Measurements from ENCODE around the gene COL7A1.

COL7A1 gene

GRCh38 chr3:48587686-48588085, 7.4 kb downstream of the COL7A1 start:
- DNase-seq: no peak

- DNase-seq: no peak
Observed at GRCh38 chr3:48585411-48585810, 9.7 kb downstream of the COL7A1 start.

GRCh38 chr3:48584836-48585235, 10.3 kb downstream of the COL7A1 start:
- no peak for DNase-seq

DNA sequence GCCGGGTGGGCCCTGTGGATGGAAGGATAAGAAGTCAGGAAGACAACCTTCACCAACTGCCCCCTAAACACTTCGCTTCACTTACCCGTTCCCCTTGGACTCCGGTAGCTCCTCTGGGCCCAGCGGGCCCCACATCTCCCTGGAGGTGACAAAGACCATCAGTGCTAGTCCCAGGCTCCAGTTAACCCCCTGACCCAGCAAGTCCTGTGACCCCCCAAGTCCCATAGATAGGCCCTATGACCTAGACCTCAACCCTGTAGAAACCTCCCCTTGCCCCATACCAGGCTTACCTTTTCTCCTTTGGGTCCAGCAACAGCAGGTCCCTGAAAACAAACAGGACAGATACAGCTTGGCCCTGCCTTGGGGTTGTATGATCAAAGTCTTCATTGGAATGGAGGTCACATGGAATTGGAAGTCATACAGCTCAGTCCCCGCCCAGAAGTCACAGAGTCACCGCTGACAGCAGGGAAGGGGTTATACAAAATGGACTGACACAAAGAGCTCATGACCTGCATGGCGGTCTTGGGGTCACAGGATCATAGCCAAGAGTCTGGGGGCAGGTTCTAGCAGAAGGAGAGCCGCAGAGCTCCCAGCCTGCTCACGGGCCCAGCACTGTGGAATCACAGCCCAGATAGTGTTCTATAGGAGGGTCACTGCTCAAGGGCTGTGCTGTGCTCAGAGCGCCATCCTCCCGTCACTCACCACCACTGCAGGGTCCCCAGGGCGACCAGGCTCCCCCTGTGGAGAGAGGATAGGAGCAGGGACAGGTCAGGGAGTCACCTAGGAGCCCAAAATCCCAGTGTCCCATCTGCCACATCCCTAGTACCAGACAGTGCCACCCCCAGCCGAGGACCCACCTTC, 13.3 kb downstream of the COL7A1 start:
- DNase-seq: no peak

DNA sequence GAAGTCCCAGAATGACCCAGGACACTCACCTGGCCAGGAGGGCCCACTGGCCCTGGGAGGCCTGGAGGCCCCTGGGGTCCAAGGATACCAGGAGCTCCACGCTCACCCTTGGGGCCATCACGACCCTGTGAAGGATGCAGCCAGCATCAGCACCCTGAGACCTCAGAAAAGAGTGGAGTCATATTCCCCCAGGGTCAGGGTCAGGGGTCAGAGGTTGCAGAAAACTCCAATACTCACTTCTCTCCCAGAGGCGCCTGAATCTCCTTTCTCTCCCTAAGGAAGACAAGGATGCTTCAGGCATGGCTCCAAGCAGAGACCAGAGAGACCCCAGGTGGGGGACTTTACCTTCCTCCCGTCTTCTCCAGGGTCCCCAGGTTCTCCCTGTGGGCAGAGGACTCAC, 18.5 kb downstream of the COL7A1 start:
- no peak for DNase-seq

- DNase-seq: no peak
Observed at GRCh38 chr3:48575366-48575765, 19.8 kb downstream of the COL7A1 start.

GRCh38 chr3:48573973-48574585, 21.1 kb downstream of the COL7A1 start:
- DNase-seq: no peak

GRCh38 chr3:48572517-48572916, 22.6 kb downstream of the COL7A1 start:
- DNase-seq: no peak

DNA sequence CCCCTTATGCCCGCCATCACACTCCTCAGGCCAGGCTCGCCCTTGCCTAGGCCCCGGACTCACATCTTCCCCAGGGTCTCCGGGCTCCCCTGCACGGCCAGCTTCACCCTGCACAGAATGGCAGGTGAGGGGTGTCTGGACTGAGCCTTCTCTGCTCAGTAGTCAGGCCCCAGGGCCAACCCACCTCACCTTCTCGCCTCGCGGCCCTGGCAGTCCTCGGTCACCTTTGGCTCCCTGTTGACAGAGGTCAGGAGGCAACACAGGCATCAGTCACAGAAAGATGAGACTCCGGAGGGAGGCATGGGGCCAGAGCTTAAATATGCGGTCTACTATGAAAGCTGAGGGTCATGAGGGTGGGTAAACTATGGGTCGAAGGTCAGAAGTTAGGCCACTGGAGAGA, 23.2 kb downstream of the COL7A1 start:
- no peak for DNase-seq

DNA sequence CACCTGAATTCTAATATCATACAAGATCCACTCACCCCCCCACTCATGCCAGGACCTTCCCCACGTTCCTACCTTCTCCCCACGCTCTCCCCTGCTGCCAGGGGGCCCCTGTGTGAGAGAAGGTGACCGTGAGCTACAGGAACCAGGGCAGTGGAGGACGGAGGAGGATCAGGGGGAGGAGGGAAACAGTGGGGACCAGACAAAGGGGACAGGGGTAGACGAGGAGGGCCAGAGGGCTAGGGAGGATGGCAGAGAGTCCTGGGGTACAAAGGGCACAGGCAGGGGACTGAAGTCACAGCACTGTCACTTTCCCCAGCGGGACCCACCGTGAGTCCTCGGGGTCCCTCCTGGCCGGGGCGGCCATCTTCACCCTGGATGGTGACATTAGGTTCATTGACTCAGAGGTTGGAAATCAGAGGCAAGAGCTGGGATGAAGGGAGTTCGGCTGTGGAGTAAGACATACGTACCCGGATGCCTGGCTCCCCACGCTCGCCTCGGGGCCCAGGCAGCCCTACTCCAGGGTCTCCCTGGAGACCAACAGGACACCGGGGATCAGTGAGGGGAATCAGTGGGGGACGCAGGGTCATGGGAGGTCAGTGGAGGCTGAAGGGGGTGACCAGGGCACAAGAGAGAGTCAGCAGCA, 25.2 kb downstream of the COL7A1 start:
- DNase-seq: no peak

DNA sequence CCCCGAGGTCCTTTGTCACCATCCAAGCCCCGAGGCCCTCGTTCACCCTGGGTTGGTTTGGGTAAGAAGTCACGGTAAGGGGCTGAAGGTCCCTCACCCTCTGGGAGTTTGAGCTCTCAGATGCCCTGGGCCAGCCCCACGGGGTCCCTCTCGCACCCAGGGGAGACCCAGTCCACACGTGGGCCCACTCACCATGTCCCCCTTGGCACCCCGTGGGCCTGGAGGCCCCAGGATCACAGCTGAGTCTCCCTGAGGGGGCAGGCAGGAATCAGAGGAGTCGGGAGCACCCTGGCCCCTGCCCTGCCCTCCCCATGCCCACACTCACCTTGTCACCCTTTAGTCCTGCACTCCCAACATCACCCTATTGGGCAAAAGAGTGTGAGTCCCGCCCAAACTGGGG, 25.7 kb downstream of the COL7A1 start:
- no peak for DNase-seq

GRCh38 chr3:48568476-48568875, 26.7 kb downstream of the COL7A1 start:
- DNase-seq: no peak

DNA sequence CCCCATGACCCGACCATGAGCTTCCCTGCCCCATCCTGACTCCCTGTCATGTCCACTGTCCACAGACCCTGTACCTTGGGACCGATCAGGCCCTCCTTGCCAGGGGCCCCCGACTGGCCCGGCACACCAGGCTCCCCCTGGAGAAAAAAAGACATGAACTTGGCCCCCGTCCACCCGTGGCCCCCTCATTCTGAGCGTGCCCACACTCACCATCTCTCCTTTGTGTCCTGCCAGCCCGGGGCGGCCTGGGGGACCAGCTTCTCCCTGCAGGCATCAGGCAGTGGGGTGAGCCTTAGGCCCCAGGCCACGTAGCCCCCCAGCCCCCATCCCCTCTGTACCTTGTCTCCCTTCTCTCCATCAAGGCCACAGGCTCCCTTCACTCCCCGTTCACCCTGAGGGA, 27.6 kb downstream of the COL7A1 start:
- no peak for DNase-seq

GRCh38 chr3:48567090-48567489, 28.0 kb downstream of the COL7A1 start:
- no peak for DNase-seq

DNA sequence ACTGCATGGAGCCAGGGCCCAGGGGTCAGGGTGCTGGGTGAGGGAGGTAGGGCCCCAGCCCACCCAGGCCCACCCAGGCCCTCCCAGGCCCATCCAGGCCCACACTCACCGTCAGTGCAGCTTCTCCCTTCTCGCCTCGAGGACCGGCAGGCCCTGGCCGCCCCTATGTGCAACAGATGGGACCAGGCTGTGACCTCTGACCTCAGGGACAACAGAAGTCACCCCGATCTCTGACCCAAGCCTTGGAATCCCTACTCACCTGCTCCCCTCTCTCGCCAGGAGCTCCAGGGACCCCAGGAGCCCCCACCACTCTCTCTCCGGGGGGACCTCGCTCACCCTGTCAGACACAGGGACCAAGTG, 28.7 kb downstream of the COL7A1 start:
- DNase-seq: no peak

DNA sequence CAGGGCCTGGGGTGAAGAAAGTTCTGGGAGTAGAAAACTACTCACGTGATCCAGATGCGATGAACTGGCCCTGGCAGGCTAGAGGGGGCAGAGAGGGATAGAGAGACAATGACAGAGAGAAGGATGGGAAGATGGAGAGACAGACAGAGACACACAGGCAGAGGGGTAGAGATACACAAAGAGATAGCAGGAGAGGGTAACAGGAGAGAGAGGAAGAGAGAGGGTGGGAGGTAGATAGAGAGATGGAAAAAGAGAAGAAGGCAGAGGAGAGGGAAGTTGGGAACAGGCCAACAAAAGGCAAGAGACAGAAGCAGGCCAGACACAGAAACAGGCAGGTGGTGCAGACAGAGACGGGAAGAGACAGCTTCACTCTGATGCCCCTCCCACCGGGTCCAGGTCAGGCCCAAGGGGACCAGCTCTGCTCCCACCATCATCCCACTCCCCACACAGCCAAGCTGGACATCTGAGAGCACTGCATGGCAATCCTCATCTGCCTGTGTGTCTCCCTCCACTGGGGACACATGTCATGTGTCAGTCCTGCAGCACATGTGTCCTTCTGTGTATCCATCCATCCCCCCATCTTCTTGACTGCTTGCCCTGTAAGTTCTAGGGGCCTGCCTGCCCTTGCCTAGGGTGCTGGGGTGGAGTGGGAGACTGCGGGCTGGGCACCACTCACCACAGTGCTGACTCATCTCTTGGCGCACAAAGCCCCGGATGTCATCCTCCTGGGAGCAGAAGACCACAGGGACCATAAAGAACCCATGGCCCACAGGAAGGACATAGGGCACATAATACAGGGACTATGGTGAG, 29.3 kb downstream of the COL7A1 start:
- DNase-seq: peak; percentile 58

GRCh38 chr3:48565186-48565585, 29.9 kb downstream of the COL7A1 start:
- DNase-seq: no peak

- DNase-seq: no peak
Observed at GRCh38 chr3:48564667-48565066, 30.5 kb downstream of the COL7A1 start.

GRCh38 chr3:48564022-48564421, 31.1 kb downstream of the COL7A1 start:
- DNase-seq: peak; percentile 82

DNA sequence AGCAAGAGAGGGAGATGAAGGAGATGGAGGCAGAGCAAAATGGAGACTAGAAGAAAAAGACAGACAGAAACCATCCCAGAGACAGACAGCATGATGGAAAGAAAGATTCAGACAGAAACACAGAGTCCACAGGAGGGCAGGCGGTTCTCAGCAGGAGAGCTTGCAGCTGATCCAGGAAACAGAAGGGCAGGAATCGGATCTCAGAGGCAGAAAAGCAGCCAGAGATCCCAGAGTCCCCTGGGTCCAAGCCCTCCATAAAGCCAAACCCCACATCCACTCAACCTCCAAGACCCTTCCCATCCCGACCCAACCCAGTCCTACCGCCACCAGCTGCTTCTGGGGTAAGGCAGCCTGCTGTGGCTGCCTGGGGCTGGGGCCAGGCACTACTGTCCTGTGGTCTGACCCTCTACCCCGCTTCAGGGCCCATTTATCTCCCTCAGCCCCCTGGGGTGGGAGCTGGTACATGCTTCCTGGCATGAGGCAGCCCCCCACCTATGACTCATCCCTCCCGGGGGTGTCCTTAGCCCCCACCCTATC, 31.7 kb downstream of the COL7A1 start, which contains the start of gene UCN2:
Gene UCN2, minus strand, starts transcription at position 400 of the 537 bp plus-strand sequence. CDS start 657 bp downstream, outside the sequence.
- DNase-seq: peak; percentile 53

DNA sequence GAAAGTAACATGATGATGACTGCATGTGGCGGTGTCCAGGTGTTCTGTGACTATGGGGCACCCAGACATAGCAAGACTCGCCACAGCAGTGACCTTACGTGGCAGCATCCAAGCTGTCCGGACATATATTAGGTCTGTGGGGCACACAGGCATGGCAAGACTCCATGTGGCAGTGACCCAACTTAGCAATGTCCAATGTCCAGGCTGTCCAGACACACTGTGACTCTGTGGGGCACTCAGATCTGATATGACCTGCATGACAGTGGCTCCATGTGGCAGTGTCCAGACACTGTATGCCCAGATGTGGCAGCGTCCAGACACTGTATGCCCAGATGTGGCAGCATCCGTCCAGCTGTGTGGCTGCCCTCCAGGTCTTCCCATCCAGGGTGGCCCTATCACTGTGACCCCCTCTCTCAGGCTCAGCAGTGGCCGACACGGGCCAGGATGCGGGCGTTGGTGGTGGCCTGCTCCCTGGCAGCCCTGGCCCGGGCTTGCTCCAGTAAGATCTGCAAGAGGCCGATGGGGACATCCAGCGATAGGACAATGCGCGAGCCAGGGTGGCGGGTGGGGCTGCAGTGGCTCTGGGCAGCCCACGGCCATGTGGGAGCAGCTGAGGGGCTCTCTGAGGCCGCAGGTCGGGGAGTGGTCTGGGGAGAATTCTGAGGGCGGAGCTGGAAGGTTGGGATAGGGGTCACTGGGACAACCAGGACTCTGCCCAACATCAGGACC, 32.6 kb downstream of the COL7A1 start:
- DNase-seq: no peak

All from T1000 (cell line).